PC-9 (cell line): ENCODE data around the gene WTIP.

Source experiments
- EZH2 ChIP-seq: fragments of 200-600 bp; sonication (generic); IDR thresholded peaks from 2 replicates; pipeline ENCODE4 v1.8.0; 2017; ENCODE audit warnings: antibody characterized with exemption, low read depth
- TF ChIP-seq, protein P1 (sequence below): fragments of 200-600 bp; sonication (generic); conservative IDR thresholded peaks from 2 replicates; pipeline ENCODE4 v1.6.1; 2017; ENCODE audit warnings: mixed run types, antibody characterized with exemption, mild to moderate bottlenecking, moderate library complexity

DNA sequence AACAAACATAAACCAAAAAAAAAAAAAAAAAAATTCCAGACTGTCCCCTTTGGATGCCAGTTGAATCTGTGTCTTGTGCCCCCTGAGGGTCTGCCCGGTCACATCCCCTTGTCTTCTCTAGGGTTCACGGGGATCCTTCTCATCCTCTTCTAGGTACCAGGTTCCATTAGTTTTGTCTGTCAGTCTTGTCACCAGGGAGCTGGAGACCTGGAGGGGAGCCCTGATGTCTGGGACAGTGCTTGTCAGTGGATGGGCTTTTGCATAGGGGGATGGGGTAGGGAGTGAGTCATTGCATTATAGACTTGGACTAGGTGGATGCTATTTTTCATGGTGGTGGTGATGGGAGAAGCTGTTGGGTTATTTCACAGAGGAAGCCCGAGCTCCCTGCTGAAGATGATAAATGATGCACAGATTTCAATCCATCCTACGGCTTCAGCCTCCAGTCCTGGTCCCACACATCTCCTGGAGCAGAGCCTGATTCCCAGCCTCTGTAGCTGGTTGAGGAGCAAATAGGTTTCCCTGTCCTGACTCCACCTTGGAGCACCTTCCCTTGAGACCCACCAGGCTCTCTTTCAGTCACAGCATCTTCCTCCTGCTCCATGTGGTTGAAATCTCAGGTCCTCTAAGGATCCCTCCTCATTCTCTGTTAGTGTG is 26.0 kb downstream of the WTIP start:
- TF ChIP-seq, protein P1, sequence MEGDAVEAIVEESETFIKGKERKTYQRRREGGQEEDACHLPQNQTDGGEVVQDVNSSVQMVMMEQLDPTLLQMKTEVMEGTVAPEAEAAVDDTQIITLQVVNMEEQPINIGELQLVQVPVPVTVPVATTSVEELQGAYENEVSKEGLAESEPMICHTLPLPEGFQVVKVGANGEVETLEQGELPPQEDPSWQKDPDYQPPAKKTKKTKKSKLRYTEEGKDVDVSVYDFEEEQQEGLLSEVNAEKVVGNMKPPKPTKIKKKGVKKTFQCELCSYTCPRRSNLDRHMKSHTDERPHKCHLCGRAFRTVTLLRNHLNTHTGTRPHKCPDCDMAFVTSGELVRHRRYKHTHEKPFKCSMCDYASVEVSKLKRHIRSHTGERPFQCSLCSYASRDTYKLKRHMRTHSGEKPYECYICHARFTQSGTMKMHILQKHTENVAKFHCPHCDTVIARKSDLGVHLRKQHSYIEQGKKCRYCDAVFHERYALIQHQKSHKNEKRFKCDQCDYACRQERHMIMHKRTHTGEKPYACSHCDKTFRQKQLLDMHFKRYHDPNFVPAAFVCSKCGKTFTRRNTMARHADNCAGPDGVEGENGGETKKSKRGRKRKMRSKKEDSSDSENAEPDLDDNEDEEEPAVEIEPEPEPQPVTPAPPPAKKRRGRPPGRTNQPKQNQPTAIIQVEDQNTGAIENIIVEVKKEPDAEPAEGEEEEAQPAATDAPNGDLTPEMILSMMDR: no peak
- TF ChIP-seq EZH2: no peak
